GM18873 (cell line): ENCODE results near the gene OR1F1.

ENCODE experiments used
- ATAC-seq: cut with Tn5 transposase; IDR thresholded peaks from one replicate; pipeline ENCODE4 v1.9.1; 2021; ENCODE audit warnings: mild to moderate bottlenecking, moderate library complexity, moderate number of reproducible peaks; ENCODE audit not compliant: unreplicated experiment, low FRiP score

Gene OR1F1

GRCh38 chr16:3243882-3244281, 55.9 kb downstream of the OR1F1 start:
- ATAC-seq: no peak

DNA sequence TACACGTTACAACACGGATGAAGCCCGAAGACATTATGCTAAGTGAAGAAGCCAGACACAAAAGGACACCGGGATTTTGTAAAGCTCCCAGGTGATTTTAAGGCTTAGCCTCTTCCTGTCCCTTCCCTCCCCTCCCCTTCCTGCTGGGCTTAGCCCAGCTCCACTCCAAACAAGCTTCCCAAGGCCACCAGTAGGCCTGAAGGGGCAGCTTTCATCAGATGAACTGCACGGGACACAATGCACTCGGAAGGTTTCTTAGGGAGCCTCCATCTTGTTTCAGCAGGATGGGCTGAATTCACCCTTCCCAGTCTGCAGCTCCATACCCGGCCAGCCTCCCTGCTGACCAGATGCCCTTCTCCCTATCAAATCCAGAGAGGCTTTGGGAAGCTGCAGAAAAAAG, 58.0 kb downstream of the OR1F1 start:
- ATAC-seq: no peak

- ATAC-seq: no peak
Measured at GRCh38 chr16:3246876-3247275, 58.9 kb downstream of the OR1F1 start.

GRCh38 chr16:3248596-3248995, 60.6 kb downstream of the OR1F1 start:
- no peak for ATAC-seq

GRCh38 chr16:3249020-3249419, 61.0 kb downstream of the OR1F1 start:
- ATAC-seq: no peak

DNA sequence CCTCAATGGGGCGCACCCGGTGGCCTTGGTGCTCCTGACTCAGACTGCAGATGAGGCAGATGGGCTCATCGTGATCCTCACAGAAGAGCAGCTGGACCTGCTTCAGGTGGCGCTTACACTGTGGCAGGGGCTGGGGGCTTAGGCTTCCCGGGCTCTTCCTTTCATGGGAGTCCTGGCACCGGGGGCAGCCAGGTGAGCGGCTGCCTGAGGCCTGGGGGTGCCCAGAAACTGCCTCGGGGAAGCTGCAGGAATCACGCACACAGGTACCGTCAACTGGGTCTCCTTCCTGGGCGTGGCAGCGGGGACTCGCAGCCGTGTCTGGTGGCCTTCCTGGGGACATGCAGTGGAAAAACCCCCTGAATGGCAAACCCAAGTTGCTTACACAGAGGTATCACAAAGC, 61.4 kb downstream of the OR1F1 start:
- no peak for ATAC-seq

GRCh38 chr16:3252967-3253366, 65.0 kb downstream of the OR1F1 start:
- ATAC-seq: no peak

- ATAC-seq: no peak
Measured at GRCh38 chr16:3254309-3254708, 66.3 kb downstream of the OR1F1 start.
